ENCODE measurements around the gene AGBL1.

AGBL1 gene

DNA sequence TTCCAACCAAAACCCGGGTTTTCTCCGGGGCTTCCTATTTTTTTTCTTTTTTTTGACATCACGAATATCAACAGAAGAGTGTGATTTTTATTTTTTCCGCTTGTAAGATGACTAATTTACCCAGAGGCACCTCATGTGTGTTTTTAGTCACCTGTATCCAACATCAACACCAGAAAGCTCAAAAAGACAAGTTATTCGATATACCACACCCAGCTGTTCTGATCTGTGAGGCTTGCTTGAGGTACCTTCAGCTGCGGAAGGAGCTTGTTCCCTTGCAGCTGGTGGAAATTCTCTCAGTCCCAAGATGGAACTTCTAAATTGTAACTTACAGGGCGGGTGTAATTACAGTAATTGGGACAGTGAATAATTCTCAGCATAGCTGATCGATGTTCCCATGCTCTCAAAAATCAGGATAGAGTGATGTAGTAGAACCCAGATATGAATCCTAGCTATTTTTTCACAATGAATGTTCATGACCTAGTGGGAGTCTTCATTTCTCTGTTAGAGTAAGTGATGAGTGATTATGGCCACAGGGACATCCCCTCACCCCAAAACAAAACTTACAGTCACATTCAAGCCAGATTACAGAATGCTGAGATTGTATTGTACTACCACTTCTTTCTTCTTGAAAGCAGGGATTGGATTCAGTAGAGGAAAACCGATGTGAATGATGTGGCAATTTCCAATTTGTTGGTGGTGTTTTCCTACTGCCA lies 232.1 kb downstream of the AGBL1 start:
- TF ChIP-seq, protein P1, sequence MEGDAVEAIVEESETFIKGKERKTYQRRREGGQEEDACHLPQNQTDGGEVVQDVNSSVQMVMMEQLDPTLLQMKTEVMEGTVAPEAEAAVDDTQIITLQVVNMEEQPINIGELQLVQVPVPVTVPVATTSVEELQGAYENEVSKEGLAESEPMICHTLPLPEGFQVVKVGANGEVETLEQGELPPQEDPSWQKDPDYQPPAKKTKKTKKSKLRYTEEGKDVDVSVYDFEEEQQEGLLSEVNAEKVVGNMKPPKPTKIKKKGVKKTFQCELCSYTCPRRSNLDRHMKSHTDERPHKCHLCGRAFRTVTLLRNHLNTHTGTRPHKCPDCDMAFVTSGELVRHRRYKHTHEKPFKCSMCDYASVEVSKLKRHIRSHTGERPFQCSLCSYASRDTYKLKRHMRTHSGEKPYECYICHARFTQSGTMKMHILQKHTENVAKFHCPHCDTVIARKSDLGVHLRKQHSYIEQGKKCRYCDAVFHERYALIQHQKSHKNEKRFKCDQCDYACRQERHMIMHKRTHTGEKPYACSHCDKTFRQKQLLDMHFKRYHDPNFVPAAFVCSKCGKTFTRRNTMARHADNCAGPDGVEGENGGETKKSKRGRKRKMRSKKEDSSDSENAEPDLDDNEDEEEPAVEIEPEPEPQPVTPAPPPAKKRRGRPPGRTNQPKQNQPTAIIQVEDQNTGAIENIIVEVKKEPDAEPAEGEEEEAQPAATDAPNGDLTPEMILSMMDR (IDR thresholded peaks at IDR 0.05; ENCODE audit: control extremely low read depth, extremely low read depth, low read depth, missing control alignments): no peak
- ChIA-PET CTCF (interaction anchor here (1.2 kb wide), 1 partner anchor 15 kb away, joined by 3 read pairs; no protein-coding TSS in a partner anchor), POLR2A (no interaction called here)

DNA sequence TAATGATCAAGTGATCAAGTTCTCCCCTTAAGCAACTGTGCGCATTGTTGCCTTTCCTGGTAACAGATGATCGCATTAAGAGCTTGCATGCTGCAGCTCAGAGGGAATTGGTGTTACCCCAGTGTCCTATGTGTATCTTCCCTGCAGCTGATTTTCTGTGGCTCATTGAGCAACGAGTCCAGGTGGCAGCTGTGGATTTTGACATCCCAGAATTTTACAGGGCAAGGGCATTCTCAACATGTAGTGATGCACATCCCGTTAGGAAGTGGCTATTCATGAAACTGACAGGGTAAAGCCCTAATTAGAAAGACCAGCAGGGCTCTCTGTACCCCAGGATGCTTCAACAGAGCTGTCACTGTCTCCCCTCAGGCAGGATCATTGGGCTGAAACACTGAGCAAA lies 232.8 kb downstream of the AGBL1 start:
- POLR2A ChIA-PET: interaction anchor here (0.6 kb wide), 1 partner anchor 115 kb away, joined by 3 read pairs; no protein-coding TSS in a partner anchor
- no peak for DNase-seq (ENCODE audit: extremely low spot score)
- TF ChIP-seq, protein P1 (IDR thresholded peaks at IDR 0.05; ENCODE audit: control extremely low read depth, extremely low read depth, low read depth, missing control alignments): no peak
- CTCF ChIA-PET: interaction anchor here (1.2 kb wide), 1 partner anchor 15 kb away, joined by 3 read pairs; no protein-coding TSS in a partner anchor

More for the DNA sequence above, 232.1 kb downstream of the AGBL1 start:
- DNase-seq (ENCODE audit: extremely low spot score): no peak

DNA sequence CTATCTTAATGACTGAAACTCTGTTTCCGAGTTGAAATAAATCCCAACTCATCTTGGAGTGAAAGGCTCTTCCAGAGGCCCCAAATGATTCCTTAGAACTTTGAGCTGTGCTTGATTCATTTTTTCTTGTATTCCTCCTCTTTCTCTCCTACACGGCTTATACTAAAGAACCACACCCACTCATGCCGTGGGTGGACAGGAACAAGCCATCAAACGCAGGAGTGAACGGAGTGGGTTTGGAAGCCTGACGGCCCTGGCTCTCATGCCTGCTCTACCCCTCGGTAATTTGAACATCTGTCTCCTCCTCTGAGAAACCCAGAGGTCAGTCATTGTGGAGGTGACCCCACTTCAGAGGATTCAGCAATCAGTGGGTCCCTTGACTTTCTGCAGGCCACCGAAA lies 236.5 kb downstream of the AGBL1 start:
- ChIA-PET POLR2A (no interaction called here), CTCF (interaction anchor here (1.8 kb wide), 1 partner anchor 12 kb away, joined by 3 read pairs; no protein-coding TSS in a partner anchor)
- TF ChIP-seq, protein P1 (IDR thresholded peaks at IDR 0.05; ENCODE audit: control extremely low read depth, extremely low read depth, low read depth, missing control alignments): no peak
- DNase-seq (ENCODE audit: extremely low spot score): no peak

DNA sequence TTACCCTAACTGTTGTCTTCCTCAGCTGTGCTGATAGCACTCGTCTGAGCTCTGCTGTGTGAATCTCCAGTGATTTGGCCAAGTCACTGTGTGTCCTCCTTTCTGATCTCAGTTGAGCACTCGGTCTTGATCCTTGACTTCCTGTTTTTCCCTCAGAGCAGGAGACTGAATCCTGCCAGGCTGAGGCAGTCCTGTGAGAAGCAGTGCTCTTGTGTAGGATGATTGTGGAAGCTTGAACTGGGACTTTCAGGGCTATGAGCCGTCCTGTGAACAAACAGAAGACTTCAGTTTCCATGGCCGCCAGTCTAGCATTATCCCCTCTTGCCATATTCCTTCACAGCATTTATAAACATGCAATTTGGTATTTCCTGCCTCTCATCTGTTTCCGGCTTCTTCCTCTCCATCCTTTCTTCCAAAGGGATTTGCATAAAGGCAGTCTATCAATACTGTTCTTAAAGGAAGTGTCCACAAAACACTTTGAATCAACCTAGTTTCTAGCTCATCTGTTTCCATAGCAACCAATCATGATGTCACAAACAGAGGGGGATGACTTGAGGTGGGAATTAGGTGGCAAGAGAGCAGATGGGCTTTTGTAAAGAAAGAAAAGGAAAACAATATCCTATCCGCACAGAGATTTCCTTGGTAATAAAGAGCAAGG lies 237.2 kb downstream of the AGBL1 start:
- DNase-seq (ENCODE audit: extremely low spot score): no peak
- ChIA-PET POLR2A (no interaction called here), CTCF (interaction anchor here (0.8 to 1.8 kb wide), 2 partner anchors 12 to 29 kb away, joined by 3 read pairs; no protein-coding TSS in a partner anchor)
- TF ChIP-seq, protein P1 (IDR thresholded peaks at IDR 0.05; ENCODE audit: control extremely low read depth, extremely low read depth, low read depth, missing control alignments): no peak

DNA sequence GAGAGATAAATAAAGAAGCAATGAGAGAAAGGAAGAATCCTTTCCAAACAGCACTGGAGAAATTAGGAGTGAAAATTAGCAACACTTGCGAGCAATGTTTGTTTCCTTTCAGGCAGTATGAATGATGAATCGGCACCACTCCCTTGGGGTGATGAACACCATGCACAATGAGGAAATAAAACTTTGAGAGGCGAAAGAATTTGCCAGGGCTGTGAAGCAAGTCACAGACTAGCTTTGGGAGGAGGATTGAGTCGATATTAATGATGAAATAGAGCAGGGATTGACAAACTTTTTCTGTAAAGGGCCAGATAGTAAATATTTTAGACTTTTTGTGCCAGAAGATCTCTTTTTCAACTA lies 237.7 kb downstream of the AGBL1 start:
- CTCF ChIA-PET: interaction anchor here (0.8 to 1.8 kb wide), 2 partner anchors 13 to 29 kb away, joined by 3 read pairs; no protein-coding TSS in a partner anchor
- no peak for DNase-seq (ENCODE audit: extremely low spot score)
- TF ChIP-seq, protein P1 (IDR thresholded peaks at IDR 0.05; ENCODE audit: control extremely low read depth, extremely low read depth, low read depth, missing control alignments): no peak
- POLR2A ChIA-PET: no interaction called here

DNA sequence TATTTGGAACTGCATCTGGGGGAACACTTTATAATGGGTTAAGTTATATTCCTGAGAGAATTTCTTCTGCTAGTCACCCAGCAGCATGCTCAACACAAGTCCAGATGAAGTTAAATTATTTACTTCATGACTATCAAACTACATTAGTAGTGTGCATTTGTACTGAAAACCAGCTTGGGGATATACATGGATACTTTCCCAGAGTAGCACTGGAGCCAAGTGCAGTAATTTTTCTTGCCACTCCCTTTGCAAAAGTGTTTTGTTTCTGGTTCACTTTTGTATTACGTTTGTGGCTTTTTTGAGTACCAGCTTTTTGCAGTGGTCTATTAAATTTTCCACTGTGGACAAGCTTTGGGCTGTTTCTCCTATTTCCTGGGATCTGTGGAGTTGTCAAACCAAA lies 243.0 kb downstream of the AGBL1 start:
- CTCF ChIA-PET: no interaction called here
- POLR2A ChIA-PET: no interaction called here
- TF ChIP-seq, protein P1 (IDR thresholded peaks at IDR 0.05; ENCODE audit: control extremely low read depth, extremely low read depth, low read depth, missing control alignments): no peak
- no peak for DNase-seq (ENCODE audit: extremely low spot score)

All from GM10248 (cell line).